Ovary (tissue), 1 donor: ENCODE results near the gene RRP7A.

Experiments
- EP300 ChIP-seq: sonication (generic); formaldehyde crosslinking; IDR thresholded peaks from one replicate; pipeline ENCODE4 v1.6.1; 2017; ENCODE audit warnings: antibody characterized with exemption
- POLR2A ChIP-seq: fragments of 450-650 bp; IDR thresholded peaks from one replicate; pipeline ENCODE4 v1.6.1; 2017; ENCODE audit warnings: antibody characterized with exemption, mild to moderate bottlenecking, moderate library complexity

DNA sequence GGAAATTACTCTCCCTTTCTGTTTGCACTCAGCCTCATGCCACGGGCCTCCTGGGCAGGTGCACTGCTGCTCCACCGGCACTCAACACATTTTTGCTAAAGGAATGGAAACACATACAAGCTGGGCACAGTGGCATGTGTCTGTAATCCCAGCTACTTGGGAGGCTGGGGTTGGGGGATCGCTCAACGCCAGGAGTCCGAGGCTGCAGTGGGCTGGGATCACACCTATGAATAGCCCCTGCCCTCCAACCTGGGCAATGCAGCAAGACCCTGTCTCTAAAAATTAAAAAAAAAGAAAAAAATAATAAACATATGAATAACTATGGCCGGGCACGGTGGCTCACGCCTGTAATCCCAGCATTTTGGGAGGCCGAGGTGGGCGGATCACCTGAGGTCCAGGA is 30.6 kb downstream of the RRP7A start:
- no peak for TF ChIP-seq POLR2A
- TF ChIP-seq EP300: no peak
